Measurements from ENCODE around the gene SLC22A23.
A peak's percentile ranks its signal among the peaks of the same experiment; 100 is the strongest.

Gene SLC22A23

DNA sequence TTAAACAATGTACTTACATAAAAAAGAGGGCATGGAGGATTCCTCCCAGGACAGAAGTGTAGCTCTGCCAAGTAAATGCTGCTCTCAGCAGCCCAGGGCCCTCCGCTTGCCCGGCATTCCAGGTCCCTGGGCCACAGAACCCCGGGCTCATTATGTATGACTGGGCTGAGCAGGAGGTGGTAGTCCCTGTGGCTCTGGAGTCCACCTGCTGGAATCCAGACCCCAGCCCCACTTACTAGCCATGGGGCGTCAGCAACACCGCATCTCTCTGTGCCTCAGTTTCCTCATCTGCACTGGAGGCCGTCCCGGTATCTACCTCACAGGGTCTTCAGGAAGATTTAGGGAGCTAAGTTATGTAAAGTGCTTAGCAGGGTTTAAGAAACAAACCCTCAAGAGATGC is 142.7 kb downstream of the SLC22A23 start:
- TF ChIP-seq, protein P1, sequence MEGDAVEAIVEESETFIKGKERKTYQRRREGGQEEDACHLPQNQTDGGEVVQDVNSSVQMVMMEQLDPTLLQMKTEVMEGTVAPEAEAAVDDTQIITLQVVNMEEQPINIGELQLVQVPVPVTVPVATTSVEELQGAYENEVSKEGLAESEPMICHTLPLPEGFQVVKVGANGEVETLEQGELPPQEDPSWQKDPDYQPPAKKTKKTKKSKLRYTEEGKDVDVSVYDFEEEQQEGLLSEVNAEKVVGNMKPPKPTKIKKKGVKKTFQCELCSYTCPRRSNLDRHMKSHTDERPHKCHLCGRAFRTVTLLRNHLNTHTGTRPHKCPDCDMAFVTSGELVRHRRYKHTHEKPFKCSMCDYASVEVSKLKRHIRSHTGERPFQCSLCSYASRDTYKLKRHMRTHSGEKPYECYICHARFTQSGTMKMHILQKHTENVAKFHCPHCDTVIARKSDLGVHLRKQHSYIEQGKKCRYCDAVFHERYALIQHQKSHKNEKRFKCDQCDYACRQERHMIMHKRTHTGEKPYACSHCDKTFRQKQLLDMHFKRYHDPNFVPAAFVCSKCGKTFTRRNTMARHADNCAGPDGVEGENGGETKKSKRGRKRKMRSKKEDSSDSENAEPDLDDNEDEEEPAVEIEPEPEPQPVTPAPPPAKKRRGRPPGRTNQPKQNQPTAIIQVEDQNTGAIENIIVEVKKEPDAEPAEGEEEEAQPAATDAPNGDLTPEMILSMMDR (conservative IDR thresholded peaks at IDR 0.05; ENCODE audit: low read depth): no peak
- ChIA-PET CTCF (interaction anchor here (0.6 kb wide), 1 partner anchor 68 kb away, joined by 3 read pairs; no protein-coding TSS in a partner anchor), POLR2A (ENCODE audit: low non-redundant PET) (no interaction called here)

DNA sequence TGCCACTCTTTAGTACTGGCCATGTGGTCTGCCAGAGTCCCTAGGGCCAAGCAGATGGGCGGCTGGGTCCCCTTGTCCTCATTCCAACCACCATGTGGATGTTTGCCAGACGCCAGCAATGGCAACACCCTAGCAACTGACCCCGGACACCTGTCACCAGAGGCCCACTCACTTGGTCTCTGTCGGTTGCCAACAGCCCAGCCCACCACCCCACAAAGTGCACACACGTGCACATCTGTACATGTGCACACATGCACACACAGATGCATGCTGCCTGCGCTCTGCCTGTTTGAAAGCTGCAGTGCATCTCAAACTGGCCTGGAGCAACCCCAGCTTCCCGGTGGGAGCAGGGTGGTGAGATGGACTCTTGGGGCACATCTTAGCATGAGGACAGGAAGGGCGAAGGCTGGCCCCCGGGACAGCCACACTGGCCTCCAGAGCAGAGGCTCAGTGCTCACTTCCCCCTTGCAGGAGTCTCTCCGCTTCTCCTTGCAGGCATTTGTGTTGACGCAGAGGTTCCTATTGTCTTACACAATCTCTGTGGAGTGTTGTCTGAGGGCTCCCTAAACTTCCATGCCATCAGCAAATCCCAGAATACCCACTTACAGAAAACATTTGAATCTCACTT is 144.1 kb downstream of the SLC22A23 start:
- DNase-seq (ENCODE audit: low spot score): no peak
- POLR2A ChIA-PET (ENCODE audit: low non-redundant PET): no interaction called here
- H3K27ac ChIP-seq: no peak overlapping the region
- TF ChIP-seq, protein P1 (conservative IDR thresholded peaks at IDR 0.05; ENCODE audit: low read depth): no peak
- CTCF ChIA-PET: interaction anchor here (0.6 kb wide), 1 partner anchor 10 kb away, joined by 3 read pairs; no protein-coding TSS in a partner anchor

More for the DNA sequence above, 142.7 kb downstream of the SLC22A23 start:
- no peak for DNase-seq (ENCODE audit: low spot score)
- no peak overlapping the region for H3K27ac ChIP-seq

DNA sequence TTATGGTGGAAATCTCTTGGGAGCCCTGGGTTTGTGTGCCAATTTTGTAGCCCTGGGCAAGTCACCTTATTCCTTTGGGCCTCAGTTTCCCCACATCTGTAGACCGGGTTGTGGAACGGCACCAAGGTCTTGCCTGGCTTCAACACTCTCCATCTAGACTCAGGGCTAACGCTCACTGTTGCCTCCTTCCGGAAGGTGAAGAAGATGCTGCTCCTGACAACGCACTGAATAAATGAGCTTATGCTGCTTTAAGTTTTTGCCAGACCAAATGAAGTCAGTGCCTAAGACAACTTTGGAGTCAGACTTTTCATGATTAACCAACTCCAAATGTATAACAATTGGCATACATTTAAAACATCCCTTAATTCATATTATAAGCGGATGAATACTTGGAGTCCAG is 145.0 kb downstream of the SLC22A23 start:
- TF ChIP-seq, protein P1 (conservative IDR thresholded peaks at IDR 0.05; ENCODE audit: low read depth): no peak
- ChIA-PET POLR2A (ENCODE audit: low non-redundant PET) (no interaction called here), CTCF (interaction anchor here (1.2 kb wide), 1 partner anchor 71 kb away, joined by 3 read pairs; no protein-coding TSS in a partner anchor)
- no peak for DNase-seq (ENCODE audit: low spot score)
- no peak overlapping the region for H3K27ac ChIP-seq

DNA sequence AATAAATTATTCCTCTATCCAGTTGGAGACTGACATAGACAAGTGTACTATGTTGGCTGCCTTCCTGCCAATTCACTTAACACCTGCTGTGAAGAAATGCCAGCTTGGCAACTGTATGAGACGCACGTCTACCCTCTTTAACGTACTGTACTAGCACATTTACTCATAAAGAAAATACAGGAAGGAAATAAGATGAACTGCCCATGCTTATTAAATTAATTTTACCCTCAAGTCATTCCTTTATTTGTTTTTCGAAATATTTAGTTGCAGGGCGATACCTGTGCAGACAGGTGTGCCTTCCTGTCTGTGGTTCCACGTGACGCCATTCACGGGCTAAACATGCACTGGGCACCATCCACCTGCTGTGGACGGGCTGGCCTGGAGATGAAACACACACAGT is 146.1 kb downstream of the SLC22A23 start:
- no peak overlapping the region for H3K27ac ChIP-seq
- peak; percentile 30 for DNase-seq (ENCODE audit: low spot score)
- ChIA-PET POLR2A (ENCODE audit: low non-redundant PET) (no interaction called here), CTCF (interaction anchor here (1.2 kb wide), 1 partner anchor 72 kb away, joined by 3 read pairs; no protein-coding TSS in a partner anchor)
- TF ChIP-seq, protein P1 (conservative IDR thresholded peaks at IDR 0.05; ENCODE audit: low read depth): no peak

DNA sequence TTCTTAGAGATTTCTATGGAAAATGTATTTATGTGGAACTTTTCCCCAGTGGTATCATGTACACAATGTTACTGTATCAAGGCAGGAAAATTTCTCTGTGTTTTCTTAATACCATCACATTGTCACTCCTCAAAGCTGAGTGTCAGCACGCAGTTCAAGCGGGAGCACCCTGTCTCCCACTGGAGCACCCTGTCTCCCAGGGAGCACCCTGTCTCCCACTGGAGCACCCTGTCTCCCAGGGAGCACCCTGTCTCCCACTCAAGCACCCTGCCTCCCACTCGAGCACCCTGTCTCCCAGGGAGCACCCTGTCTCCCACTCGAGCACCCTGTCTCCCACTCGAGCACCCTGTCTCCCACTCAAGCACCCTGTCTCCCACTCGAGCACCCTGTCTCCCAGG is 146.8 kb downstream of the SLC22A23 start:
- ChIA-PET POLR2A (ENCODE audit: low non-redundant PET) (no interaction called here), CTCF (no interaction called here)
- TF ChIP-seq, protein P1 (conservative IDR thresholded peaks at IDR 0.05; ENCODE audit: low read depth): no peak
- no peak overlapping the region for H3K27ac ChIP-seq
- DNase-seq (ENCODE audit: low spot score): no peak

DNA sequence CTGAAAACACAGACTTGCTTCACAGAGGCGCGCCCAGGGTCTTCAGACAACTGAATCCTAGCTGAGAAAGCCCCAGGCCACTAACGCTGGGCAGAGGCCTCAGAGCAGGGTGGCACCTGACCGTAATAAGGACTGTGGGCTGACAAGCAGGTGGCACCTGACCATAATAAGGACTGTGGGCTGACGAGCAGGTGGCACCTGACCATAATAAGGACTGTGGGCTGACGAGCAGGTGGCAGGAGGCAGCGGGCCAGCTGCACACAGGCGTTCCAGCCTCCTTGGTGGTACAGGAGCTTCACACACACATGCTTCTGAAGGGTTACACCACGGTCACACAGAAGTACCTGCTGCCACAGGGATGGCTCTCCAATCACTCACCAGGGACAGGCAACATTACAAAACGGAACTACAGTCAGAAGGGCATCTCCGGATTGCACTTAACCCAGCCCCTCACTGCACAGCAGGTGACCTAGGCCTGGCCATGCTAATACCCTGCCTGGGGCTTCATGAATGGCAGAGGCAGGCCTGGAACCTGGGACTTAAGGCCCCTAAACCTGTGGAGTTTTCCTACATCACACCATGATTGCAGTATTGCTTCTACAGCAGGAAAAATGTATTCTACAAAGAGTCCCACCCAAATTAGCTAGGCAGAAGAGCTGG is 147.3 kb downstream of the SLC22A23 start:
- TF ChIP-seq, protein P1 (conservative IDR thresholded peaks at IDR 0.05; ENCODE audit: low read depth): no peak
- DNase-seq (ENCODE audit: low spot score): no peak
- H3K27ac ChIP-seq: no peak overlapping the region
- POLR2A ChIA-PET (ENCODE audit: low non-redundant PET): no interaction called here
- CTCF ChIA-PET: no interaction called here
